Measurements from ENCODE around the gene PDIK1L.

PDIK1L gene

GRCh38 chr1:26111530-26112406 lies at the start of gene PDIK1L:
PDIK1L (plus strand) TSS chr1:26111824; CDS start chr1:26114309, 2,485 bp downstream.
- peak; percentile 95 to 98 for DNase-seq

- DNase-seq = no peak
Observed at GRCh38 chr1:26064553-26064952, 47.1 kb upstream of the PDIK1L start.

- DNase-seq = no peak
Observed at GRCh38 chr1:26066160-26066559, 45.5 kb upstream of the PDIK1L start.

- no peak for DNase-seq
Observed at GRCh38 chr1:26066857-26067256, 44.8 kb upstream of the PDIK1L start.

- no peak for DNase-seq
Observed at GRCh38 chr1:26067432-26067911, 44.2 kb upstream of the PDIK1L start, which contains the start of gene TRIM63. TRIM63 (minus strand) TSS chr1:26067630; CDS start chr1:26067494, 136 bp downstream.

GRCh38 chr1:26069941-26070295 lies 41.7 kb upstream of the PDIK1L start:
- DNase-seq = no peak

- no peak for DNase-seq
Observed at GRCh38 chr1:26070296-26070962, 41.2 kb upstream of the PDIK1L start.

- no peak for DNase-seq
Observed at GRCh38 chr1:26070963-26071342, 40.7 kb upstream of the PDIK1L start.

- DNase-seq = no peak
Observed at GRCh38 chr1:26072305-26072704, 39.3 kb upstream of the PDIK1L start.

- DNase-seq = no peak
Observed at GRCh38 chr1:26075421-26076144, 36.0 kb upstream of the PDIK1L start.

- DNase-seq = no peak
Observed at GRCh38 chr1:26077524-26077923, 34.1 kb upstream of the PDIK1L start.

- no peak for DNase-seq
Observed at GRCh38 chr1:26078286-26079177, 33.1 kb upstream of the PDIK1L start.

- DNase-seq = no peak
Observed at GRCh38 chr1:26079178-26079563, 32.5 kb upstream of the PDIK1L start.

GRCh38 chr1:26079960-26080814 lies 31.4 kb upstream of the PDIK1L start:
- DNase-seq = no peak

- DNase-seq = no peak
Observed at GRCh38 chr1:26081267-26082019, 30.2 kb upstream of the PDIK1L start.

- DNase-seq = no peak
Observed at GRCh38 chr1:26082020-26082350, 29.6 kb upstream of the PDIK1L start.

GRCh38 chr1:26083208-26083607 lies 28.4 kb upstream of the PDIK1L start:
- DNase-seq = no peak

GRCh38 chr1:26084091-26084561 lies 27.5 kb upstream of the PDIK1L start:
- DNase-seq = no peak

- no peak for DNase-seq
Observed at GRCh38 chr1:26084844-26085243, 26.8 kb upstream of the PDIK1L start.

- no peak for DNase-seq
Observed at GRCh38 chr1:26089125-26089524, 22.5 kb upstream of the PDIK1L start.

- no peak for DNase-seq
Observed at GRCh38 chr1:26090893-26091292, 20.7 kb upstream of the PDIK1L start.

Data from activated T-cell treated with anti-CD3 and anti-CD28 coated beads, Interleukin-2, amount 50 U/mL, for 48 hours (primary cell).